Activated gamma-delta T cell treated with Interleukin-2 at 50 U/mL for 16 hours (primary cell): ENCODE data around the gene POFUT2.
"Not testable (repeated sequence)": the region's sequence is repeated elsewhere in the genome, so short reads cannot be mapped to it uniquely, and the experiment has no call there.

Experiments used
- DNase-seq: peaks from one replicate; pipeline ENCODE4 v3.0.0-alpha.2; 2020

The POFUT2 gene

DNA sequence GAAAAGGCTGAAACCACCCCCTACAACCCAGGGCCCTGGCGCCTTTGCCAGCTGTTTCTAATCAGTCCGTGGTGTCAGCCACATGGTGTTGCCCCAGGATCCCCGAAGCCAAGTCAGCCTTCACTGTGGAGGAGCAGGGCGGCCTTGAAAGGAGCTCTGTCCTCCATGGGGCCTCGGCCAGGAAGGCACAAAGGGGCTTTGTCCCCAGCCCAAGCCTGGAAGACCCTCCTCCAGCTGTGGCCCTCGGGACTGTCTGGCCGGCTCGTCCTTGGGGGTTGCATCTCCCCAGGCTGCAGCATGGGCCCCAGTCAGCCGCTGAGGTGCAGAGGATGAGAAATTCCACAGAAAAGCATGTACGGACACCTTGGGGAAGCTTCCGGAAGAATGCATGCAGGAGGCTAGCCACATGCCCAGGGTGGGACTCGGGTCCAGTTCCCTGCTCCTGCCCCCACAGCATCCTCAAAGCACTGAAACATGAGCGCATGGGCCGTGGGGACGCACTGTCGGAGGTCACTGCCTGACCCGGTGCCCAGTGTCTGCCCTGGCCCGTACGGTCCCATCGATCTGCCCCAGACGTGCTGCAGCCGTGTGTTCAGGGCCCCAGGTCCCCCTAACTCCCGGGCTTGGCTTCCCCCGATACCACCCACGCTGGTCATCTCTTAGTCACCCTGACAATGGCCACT is 38.6 kb upstream of the POFUT2 start:
- no peak for DNase-seq

DNA sequence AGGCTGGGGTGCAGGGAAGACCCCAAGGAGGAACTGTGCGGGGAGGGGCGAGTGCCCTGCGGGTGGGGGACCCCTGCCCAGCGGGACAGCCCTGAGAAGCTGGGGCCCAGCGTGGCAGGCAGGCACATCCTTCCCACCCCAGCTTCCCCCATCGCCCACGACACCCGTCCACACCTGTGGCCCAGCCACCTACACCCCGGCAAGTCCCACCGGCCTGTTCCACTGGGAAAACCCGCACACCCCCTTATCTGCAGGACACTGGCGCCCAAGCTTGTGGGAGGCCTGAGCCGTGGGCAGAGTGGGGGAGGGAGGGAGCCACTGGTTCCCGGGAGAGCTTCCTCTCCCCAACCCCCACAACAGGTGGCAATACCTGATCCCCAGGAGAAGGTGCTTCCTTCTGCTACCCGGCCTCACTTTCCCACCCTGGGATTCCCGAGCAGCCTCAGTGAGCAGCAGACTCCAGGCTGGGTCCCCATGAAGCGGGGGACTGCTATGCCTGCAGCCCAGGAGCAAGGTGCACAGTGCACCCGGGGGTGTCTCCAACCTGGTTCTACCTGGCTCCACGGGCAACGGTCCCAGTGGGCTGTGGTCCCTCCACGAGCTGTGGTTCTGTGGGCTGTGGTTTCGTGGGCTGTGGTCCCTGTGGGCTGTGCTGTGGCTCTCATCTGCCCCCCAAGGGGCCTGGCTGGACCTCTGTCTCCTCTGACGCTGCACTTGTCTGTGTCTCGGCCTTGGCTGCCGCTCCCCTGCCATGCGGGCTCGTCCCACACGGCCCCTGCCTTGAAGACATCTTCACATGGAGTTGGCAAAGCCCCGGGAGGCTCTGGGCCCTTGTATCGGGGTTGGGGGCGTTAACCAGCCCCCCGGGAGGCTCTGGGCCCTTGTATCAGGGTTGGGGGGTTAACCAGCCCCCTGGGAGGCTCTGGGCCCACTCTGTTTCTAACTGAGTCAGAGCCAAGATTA is 37.8 kb upstream of the POFUT2 start:
- DNase-seq: no peak

DNA sequence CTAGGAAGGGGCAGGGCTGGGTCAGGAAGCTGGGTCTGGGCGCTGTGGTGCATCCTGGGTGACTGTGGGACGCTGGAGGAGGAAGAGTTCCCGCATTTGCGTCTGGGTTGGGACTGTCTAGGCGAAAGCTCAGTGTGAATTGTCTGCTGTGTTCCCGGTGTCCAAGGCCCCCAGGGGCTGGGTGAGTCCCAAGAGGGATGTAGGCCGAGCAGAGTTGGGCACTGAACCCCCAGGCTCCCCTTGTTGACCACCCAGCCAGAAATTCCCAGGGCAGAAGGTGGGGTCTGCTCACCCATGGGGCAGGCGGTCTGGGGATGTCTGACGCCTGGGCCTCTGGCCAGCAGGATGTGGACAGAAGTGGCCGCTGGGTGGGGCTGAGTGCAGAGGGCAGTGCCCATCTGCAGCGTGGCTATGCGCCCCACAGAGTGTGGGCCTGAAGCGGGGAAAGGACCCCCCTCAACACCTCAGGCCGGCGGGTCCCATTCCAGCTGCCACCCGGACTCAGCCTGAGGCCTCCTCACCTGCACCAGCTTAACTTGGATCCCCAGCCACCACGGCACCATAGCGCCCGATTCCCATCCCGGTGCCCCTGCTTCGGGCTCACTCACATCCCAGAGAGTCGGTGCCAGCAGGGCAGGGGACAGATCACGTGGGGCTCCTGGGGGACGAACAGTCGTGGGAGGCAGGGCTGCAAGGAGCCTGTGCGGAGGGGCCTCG is 37.0 kb upstream of the POFUT2 start:
- no peak for DNase-seq

GRCh38 chr21:45323487-45324311 is 36.0 kb upstream of the POFUT2 start:
- no peak for DNase-seq

DNA sequence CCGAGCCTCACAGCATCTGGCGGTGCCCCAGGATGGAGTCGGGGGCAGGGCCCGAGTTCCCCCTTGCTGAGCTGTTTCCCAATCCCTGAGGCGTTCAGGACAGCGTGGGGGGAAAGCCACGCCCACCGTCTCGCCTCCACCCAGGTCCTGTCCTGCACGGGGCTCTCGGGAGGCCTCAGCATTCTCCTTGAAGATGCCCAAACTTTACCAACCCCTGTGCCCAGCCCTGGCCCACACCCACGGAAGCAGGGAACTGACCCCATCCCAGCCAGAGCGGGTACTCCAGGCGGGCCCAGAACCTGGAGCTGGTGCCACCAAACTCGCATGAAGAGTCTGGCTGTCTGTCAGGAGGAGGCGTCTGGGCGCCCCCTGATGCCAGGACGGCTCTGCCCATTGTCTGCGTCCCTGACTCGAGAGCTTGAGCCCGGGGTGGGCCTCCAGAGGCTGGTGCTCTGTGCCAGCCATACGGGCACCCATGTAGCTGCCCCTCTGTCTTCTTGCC is 35.3 kb upstream of the POFUT2 start:
- no peak for DNase-seq

GRCh38 chr21:45322231-45322959 is 34.7 kb upstream of the POFUT2 start:
- no peak for DNase-seq

DNA sequence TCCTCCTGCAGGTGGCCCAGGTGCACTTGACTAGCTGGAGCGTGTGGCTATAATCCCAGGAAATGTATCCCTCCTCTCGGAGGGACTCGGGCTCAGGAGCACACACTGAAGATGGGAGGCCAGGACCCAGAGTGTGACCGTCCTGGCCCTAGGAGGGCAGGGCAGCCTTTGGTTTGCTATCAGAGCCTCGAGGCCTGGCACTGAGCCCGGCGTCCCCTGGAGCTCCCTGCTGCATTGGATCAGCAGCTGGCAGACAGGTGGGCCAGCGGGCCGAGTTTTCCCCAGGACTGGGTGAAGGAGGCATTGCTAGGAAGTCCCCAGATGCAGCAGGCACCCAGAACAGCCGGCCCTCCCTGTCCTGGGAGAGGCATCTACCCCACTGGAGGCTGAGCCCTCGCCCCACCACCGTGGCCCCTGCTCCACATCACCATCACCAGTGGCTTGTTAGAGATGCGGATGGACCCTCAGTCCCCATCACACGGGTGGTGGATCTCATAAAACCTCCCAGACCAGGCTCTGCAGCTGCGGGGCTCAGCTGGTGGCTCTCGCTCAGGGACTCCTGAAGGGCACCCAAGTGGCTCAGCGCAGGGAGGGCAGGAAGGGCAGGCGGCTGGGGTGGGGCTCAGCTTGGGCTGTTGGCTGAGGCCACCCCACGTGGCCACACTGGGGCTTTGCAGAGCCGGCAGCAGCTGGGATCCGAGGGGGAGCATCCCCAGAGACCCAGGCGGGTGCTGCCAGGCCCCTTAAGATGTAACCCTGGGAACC is 32.7 kb upstream of the POFUT2 start:
- no peak for DNase-seq

DNA sequence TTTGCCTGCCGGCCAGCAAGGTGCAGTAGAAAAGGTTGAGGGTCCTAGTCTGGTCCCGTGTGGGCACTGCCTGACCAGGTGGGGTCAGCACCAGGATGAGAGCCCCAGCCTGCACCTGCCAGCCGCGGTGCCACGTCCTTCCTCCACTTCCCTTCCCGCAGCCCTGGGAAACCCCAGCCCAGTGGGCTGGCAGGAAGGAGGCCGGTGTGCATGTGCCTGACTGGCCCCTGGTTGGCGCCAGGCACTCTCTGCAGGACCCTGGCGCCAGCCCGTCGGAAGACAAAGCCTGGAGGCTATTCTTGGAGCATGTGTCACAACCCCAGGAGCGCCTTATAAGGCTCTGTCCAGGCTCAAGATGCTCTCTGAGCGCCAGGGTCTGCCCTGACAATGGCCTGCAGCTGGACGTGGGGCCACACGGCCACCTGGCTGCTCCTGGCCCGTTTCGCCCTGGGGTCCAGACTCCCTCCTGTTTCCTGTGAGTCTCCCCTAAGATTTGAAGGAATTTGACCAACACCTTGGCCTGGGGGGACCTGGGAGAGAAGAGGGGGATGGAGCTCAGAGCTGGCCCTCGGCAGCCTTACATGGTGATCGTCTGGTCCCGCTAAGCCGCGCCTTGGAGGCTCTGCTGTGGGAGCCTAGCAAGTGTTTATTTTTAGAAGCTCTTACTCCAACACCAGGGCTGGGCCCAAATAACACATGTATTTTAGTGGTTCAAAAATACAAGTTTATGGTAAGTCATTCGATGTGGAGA is 31.9 kb upstream of the POFUT2 start:
- DNase-seq: no peak

DNA sequence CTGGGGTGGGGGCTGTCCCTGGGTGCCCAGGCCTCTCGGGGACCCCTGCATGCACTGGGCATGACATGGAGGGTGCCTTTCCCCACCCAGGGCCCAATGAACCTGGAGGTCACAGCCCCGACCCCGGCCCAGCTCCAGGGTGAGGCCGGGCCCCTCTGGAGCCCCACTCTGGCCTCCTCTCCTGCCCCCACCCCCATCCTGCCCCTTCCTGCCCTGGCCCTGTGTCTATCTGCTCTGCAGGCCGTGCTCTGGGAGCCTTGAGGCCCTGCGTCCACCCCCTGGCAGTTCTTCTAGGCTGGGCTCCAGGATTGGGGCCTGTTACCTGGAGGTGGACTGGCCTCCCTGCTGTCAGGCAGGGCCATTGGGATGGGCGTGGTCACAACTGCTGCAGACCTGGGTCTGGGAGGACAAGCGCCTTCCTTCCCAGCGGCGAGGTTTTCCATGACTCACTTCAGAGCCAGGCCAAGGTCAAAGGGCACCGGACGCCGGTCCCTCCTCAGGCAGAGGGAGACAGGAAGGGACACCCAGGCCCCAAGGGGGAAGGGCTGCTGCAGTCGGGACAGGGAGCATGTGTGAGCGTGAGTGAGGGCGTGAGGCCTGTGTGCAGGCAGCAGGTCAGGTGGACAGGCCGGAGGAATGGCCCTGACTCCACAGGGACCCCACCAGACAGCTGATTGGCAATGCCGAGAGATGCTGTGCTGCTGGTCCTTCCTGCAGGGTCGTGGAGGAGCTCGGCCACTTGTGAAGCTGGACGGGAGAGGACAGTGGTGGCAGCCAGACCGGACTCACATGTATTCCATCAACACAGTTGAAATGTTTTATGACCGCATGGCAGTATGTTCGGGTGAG is 31.1 kb upstream of the POFUT2 start:
- DNase-seq: no peak

DNA sequence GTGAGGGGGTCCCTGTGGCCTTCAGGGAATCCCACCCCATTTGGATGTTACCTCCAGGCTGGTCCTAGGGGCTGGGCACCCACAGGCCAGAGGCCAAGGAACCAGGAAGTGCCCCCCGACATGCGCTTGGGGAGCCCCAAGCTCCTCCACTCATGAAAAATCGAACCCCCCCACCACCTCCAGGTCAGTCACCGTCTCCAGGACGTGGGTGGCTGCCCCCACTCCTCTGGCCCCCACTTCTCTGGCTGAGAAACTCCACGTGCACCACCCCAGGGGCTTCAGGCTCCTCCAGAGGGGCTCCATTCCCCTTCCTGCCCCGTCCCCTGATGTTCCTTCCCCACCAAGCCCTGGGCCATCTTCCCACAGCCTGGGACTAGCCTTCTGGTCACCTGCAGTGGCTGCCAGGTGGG is 30.5 kb upstream of the POFUT2 start:
- no peak for DNase-seq

DNA sequence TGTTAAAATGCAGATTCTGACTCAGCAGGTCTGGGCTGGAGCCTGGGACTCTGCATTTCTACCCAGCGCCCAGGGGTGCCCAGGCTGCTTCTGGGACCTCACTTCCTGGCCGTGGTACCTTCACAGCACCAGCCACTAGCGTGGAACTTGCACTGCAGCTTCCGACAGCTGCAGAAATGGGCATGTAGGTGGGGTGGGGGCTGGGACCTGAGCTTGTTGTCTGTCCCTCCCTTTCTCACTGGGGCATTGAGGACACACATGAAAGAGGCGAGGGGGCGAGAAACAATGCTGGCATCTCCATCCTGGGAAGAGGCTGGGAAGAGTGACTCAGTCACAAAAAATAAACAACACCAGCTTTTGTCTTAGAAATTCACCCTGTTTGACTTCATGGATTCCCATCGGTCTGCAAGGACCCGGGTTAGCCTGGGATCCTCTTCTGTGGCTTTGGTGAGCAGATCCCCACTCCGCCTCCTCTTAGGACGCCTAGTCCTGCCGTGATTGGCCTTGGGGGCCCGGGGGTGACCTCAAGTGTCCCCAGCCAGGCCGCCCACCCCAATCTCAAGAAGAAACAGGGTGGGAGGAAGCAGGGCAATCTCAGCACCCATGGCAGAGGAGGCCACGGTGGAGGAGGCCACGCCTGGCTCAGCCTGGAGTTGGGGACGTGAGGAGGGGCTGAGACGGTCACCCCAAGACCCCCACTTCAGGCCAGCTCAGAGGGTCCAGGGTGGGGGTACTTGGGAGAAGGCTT is 29.9 kb upstream of the POFUT2 start:
- DNase-seq: no peak

- no peak for DNase-seq
Observed at GRCh38 chr21:45316871-45317397, 29.2 kb upstream of the POFUT2 start.

GRCh38 chr21:45315676-45316470 is 28.2 kb upstream of the POFUT2 start:
- not testable (repeated sequence) for DNase-seq

DNA sequence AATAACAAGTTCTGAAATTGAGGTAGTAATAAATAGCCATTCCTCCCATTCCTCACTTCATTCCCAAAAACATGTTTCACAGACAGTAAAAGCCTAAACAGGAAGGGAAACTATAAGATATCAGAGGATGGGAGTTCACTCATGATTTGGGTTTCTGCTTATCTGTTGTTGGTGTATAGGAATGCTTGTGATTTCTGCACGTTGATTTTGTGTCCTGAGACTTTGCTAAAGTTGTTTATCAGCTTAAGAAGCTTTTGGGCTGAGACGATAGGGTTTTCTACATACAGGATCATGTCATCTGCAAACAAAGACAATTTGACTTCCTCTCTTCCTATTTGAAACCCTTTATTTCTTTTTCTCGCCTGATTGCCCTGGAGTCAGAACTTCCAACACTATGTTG is 26.0 kb upstream of the POFUT2 start:
- no peak for DNase-seq

DNA sequence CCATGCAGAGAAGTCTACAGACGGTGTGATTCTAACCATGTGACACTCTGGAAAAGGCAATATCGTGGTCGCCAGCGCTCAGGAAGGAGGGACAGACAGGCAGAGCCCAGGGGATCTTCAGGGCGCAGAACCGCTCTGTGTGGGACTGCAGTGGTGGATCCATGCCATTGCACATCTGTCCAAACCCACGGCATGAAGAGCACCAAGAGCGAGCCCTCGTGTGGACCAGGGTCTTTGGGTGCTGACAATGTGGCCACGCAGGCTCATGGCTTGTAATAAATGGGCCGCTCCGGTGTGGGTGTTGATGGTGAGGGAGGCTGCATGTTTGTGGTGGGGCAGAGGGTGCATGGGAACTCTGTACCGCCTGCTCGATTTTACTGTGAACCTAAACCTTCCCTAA is 25.3 kb upstream of the POFUT2 start:
- DNase-seq: no peak

DNA sequence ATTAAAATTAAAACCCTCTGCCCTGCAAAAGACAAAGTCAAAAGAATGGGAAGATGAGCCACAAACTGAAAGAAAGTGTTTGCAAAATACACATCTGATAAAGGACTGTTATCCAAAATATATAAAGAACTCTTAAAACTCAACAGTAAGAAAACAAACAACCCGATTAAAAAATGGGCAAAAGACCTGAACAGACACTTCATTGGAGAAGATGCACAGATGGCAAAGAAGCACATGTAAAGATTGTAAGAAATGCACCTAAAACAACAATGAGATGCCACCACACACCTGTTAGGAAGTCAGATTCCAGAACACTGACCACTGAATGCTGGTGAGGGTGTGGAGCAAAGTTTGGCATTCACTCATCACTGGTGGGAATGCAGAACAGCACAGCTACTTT is 24.6 kb upstream of the POFUT2 start:
- no peak for DNase-seq

GRCh38 chr21:45310459-45310858 is 22.8 kb upstream of the POFUT2 start:
- DNase-seq: no peak
